Activated CD8-positive, alpha-beta T cell treated with anti-CD3 and anti-CD28 coated beads for 36 hours (primary cell): ENCODE data around the gene INSYN2A. TPM values are rescaled to one million over a fixed set of nuclear protein-coding genes. Genes with fewer than 3 reads are reported as not detected.

Source experiments
- ATAC-seq: fragments of 200-7000 bp; cut with Tn5 transposase; one replicate; pipeline ENCODE4 v1.10.0; 2021; ENCODE audit warnings: mild to moderate bottlenecking, moderate library complexity
- CTCF ChIA-PET: fragments of 350-600 bp; sonication (Branson Sonifier 250); formaldehyde crosslinking; loops from one replicate; lab custom pipeline; 2021; ENCODE audit warnings: antibody characterized with exemption; lab: Charles Lee
- POLR2A ChIA-PET: fragments of 350-600 bp; sonication (Branson Sonifier 250); formaldehyde crosslinking; loops from one replicate; lab custom pipeline; 2021; ENCODE audit warnings: antibody characterized with exemption; lab: Charles Lee
- DNase-seq: peaks from one replicate; pipeline ENCODE4 v3.0.0-alpha.2; 2020
- H3K27ac Mint-ChIP-seq: one replicate; pipeline ENCODE4 v1.8.0; 2021; ENCODE audit warnings: mild to moderate bottlenecking, mixed read lengths
- H3K27me3 Mint-ChIP-seq: one replicate; pipeline ENCODE4 v1.8.0; 2021; ENCODE audit warnings: mixed read lengths
- H3K36me3 Mint-ChIP-seq: one replicate; pipeline ENCODE4 v1.8.0; 2021; ENCODE audit warnings: low read depth, mixed read lengths
- H3K4me1 Mint-ChIP-seq: one replicate; pipeline ENCODE4 v1.8.0; 2021; ENCODE audit warnings: low read depth, mixed read lengths
- H3K4me3 Mint-ChIP-seq: one replicate; pipeline ENCODE4 v1.8.0; 2021; ENCODE audit warnings: mild to moderate bottlenecking, moderate library complexity, mixed read lengths
- H3K9me3 Mint-ChIP-seq: one replicate; pipeline ENCODE4 v1.8.0; 2021; ENCODE audit warnings: mixed read lengths
- intact Hi-C: fragments of 100-400 bp; cut with micrococcal nuclease; formaldehyde crosslinking; loops from one replicate; pipeline ENCODE4 v1.10.0; 2022
- total RNA-seq, 2 experiments: library from RNA; stranded (reverse); gene quantifications; one replicate each; pipeline ENCODE4 v1.2.3, GENCODE V29; 2021
- TF ChIP-seq, protein P1 (sequence below): fragments of 200-600 bp; IDR thresholded peaks from one replicate; pipeline ENCODE4 v1.8.0; 2022; ENCODE audit warnings: antibody characterized with exemption, mild to moderate bottlenecking

Gene INSYN2A
- total RNA-seq, 2 experiments from 2014 or later: not detected

- intact Hi-C loops: no loop called here
- DNase-seq (no peak), ATAC-seq (no peak)
- Mint-ChIP-seq H3K27me3 (no peaks in the 10 kb centered on the region), H3K4me1 (no peaks in the 10 kb centered on the region), H3K27ac (no peak overlapping the region), H3K9me3 (no peaks in the 10 kb centered on the region), H3K36me3 (no peaks in the 10 kb centered on the region), H3K4me3 (no peak overlapping the region)
- POLR2A ChIA-PET: no interaction called here
- TF ChIP-seq, protein P1, sequence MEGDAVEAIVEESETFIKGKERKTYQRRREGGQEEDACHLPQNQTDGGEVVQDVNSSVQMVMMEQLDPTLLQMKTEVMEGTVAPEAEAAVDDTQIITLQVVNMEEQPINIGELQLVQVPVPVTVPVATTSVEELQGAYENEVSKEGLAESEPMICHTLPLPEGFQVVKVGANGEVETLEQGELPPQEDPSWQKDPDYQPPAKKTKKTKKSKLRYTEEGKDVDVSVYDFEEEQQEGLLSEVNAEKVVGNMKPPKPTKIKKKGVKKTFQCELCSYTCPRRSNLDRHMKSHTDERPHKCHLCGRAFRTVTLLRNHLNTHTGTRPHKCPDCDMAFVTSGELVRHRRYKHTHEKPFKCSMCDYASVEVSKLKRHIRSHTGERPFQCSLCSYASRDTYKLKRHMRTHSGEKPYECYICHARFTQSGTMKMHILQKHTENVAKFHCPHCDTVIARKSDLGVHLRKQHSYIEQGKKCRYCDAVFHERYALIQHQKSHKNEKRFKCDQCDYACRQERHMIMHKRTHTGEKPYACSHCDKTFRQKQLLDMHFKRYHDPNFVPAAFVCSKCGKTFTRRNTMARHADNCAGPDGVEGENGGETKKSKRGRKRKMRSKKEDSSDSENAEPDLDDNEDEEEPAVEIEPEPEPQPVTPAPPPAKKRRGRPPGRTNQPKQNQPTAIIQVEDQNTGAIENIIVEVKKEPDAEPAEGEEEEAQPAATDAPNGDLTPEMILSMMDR: no peak
- CTCF ChIA-PET: no interaction called here
Observed at GRCh38 chr10:127184582-127184981, 11.8 kb downstream of the INSYN2A start.

- TF ChIP-seq, protein P1: no peak
- DNase-seq: no peak
- Mint-ChIP-seq H3K4me3 (no peak overlapping the region), H3K36me3 (no peaks in the 10 kb centered on the region), H3K4me1 (no peaks in the 10 kb centered on the region), H3K27ac (no peak overlapping the region), H3K27me3 (no peaks in the 10 kb centered on the region), H3K9me3 (no peaks in the 10 kb centered on the region)
- ATAC-seq: no peak
- CTCF ChIA-PET: no interaction called here
- POLR2A ChIA-PET: no interaction called here
- intact Hi-C loops: no loop called here
Observed at GRCh38 chr10:127182161-127182560, 14.2 kb downstream of the INSYN2A start.

DNA sequence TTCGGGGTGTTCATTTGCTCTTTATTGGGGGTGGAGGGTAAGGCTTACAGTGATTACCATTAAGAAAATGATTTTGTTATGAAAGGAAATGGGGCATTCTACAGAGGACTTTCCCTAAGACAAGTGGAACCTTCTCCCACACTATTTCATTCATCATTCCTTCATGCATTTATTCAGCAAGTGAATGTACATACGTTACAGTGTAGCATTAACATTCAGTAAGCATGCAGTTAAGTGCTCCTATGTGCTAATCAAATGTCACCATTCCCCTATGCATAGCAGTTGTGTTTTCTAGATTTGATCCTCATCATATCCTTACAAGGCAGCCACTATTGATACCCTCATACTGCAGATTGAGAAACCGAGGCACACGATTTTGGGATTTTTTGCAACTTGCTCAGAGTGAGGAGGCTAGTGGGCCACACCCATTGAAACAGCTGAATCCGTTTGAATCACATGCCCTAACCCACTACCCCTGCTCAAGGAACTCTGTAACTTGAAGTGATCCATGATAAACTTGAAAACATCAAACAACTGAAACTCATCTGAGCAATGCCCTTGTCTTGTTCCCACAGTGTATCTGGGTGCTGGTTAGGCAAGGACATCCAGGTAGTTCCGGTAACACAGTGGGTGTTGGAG, 16.7 kb downstream of the INSYN2A start:
- CTCF ChIA-PET: no interaction called here
- H3K27ac Mint-ChIP-seq: no peak overlapping the region

DNA sequence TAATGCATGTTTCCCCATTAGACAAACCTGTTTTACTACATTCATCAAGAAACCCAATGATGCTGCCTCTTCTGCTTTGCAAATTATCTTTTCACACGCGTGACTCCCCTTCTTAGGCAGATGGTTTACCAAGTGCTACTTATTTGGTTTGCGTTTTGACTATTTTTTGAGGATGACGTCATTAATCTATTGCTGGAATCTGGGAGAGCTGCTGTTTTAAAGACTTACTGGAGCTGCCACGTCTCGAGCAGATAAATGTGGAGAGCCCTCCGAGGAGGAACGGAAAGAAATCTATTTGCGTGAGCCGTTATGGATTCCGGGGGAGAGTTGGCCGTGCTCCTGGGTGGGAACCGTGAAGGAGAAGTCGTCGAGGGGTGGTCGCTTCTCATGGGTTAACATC, 19.7 kb downstream of the INSYN2A start:
- POLR2A ChIA-PET: no interaction called here
- ATAC-seq (no peak), DNase-seq (no peak)
- Mint-ChIP-seq H3K27ac (no peak overlapping the region), H3K27me3 (no peaks in the 10 kb centered on the region), H3K9me3 (no peaks in the 10 kb centered on the region), H3K36me3 (no peaks in the 10 kb centered on the region), H3K4me1 (no peaks in the 10 kb centered on the region), H3K4me3 (no peak overlapping the region)
- intact Hi-C loops: no loop called here
- TF ChIP-seq, protein P1: no peak
- CTCF ChIA-PET: no interaction called here

More for the DNA sequence above, 16.7 kb downstream of the INSYN2A start:
- no peaks in the 10 kb centered on the region for H3K9me3 Mint-ChIP-seq
- ATAC-seq (no peak), DNase-seq (no peak)
- H3K4me1 Mint-ChIP-seq: no peaks in the 10 kb centered on the region
- POLR2A ChIA-PET: no interaction called here
- H3K36me3 Mint-ChIP-seq: no peaks in the 10 kb centered on the region
- no peak overlapping the region for H3K4me3 Mint-ChIP-seq
- TF ChIP-seq, protein P1: no peak
- H3K27me3 Mint-ChIP-seq: no peaks in the 10 kb centered on the region
- intact Hi-C loops: no loop called here

- no peak for ATAC-seq
- H3K4me1 Mint-ChIP-seq: no peaks in the 10 kb centered on the region
- H3K4me3 Mint-ChIP-seq: no peak overlapping the region
- POLR2A ChIA-PET: no interaction called here
- H3K27ac Mint-ChIP-seq: no peak overlapping the region
- no peak for DNase-seq
- intact Hi-C loops: no loop called here
- H3K9me3 Mint-ChIP-seq: no peaks in the 10 kb centered on the region
- CTCF ChIA-PET: no interaction called here
- H3K36me3 Mint-ChIP-seq: no peaks in the 10 kb centered on the region
- no peaks in the 10 kb centered on the region for H3K27me3 Mint-ChIP-seq
- TF ChIP-seq, protein P1: no peak
Observed at GRCh38 chr10:127175357-127176110, 20.9 kb downstream of the INSYN2A start.
